Activated CD8-positive, alpha-beta memory T cell treated with anti-CD3 and anti-CD28 coated beads for 24 hours (primary cell): ENCODE results near the gene LIN9.
A peak's percentile ranks its signal among the peaks of the same experiment; 100 is the strongest.
"Not testable (repeated sequence)": the region's sequence is repeated elsewhere in the genome, so short reads cannot be mapped to it uniquely, and the experiment has no call there.

Experiments
- DNase-seq: peaks from one replicate; pipeline ENCODE4 v3.0.0-alpha.2; 2020

The LIN9 gene, protein sequence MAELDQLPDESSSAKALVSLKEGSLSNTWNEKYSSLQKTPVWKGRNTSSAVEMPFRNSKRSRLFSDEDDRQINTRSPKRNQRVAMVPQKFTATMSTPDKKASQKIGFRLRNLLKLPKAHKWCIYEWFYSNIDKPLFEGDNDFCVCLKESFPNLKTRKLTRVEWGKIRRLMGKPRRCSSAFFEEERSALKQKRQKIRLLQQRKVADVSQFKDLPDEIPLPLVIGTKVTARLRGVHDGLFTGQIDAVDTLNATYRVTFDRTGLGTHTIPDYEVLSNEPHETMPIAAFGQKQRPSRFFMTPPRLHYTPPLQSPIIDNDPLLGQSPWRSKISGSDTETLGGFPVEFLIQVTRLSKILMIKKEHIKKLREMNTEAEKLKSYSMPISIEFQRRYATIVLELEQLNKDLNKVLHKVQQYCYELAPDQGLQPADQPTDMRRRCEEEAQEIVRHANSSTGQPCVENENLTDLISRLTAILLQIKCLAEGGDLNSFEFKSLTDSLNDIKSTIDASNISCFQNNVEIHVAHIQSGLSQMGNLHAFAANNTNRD

DNA sequence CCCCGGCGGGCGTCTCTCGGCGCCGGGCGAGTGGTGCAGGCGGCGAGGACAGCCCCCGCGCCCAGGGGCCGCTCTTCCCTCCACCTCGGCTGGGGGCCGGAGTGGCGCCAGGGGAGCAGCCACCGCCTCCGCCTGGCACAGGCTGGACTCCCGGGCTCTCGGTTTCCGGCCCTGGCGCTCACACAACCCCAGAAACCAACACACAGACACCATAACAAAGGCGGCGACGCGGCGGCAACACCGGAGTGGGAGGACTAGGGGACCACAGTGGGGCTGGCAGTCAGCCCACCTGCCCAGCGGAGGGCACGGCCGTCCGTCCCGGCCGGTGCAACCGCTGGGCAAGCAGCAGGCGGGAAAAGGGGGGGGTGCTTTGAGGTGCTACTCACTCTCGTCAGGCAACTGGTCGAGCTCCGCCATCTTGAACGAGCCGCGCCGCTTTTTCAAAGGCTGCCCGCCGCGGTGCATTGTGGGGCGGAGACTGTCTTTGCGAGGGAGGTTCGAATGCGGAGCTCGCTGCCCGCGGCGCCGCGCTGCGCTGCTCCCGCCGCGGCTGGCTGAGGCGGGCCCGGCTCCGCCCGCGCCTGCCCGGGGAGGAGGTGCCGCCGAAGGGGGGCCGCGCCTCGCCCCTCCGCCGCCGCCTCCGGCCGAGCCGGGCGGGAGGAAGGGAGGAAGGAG is at the start of gene LIN9:
Gene LIN9 (minus strand): TSS at position 442 of the 675 bp plus-strand sequence. CDS start 25 bp downstream, at position 417.
- DNase-seq, result peak; percentile 98

DNA sequence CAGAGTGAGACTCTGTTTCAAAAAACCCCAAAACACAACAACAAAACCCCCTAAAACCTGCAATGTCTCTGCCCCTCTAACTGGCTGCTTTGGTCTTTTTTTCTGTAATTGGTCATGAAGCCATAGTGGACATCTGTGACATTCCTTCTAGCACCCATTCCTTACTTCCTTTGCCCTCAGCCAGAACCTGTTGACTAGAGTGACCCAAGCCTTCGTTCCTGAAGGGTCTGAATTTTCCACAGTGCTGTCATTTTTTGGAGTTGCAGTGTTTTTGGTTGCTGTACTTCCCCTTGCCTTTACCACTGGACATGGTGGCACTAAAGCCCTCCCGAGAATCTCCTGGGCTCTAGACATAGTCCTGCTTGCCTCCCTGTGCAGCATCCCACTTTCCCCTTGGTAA is 48.5 kb upstream of the LIN9 start:
- DNase-seq, result no peak

DNA sequence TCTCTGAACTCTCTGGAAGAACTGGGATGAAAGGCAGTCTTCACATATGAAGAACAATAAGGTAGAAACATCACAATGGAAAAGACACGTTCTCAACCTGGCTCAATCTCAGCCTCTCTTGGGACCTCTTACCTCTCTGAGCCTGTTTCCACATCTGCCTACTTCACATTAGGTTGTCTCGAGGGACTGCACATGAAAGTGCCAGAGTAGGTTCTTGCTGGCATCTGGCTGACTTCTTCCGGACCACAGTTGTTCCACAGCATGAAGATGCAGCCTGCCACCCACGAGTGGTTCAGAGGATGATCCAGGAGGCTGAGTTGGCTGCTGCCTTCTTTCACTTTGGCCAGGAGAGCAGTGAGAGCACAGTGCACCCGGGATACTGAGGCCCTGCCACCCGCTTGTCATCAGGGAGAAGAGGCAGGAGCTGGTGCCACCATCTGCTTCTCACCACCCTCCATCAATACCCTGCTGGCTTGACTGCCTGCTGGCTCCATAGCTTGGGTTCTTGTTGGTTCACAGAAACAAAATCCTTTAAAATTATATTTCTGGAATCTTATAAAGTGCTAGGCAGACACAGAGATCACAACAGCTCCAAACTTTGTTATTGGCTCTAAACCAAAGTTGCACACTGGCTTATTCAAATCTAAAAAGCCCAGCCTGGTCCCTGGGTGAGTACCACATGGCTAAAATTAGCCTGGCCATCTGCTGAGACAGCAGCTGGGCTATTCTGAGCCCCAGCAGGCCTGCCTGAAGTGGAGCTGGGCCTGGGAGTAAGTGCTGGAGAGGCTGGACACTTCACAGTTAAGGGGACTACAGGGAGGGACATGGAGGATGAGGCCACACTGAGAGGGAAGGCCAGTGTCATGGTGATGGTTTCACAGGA is 46.9 kb upstream of the LIN9 start:
- no peak for DNase-seq

DNA sequence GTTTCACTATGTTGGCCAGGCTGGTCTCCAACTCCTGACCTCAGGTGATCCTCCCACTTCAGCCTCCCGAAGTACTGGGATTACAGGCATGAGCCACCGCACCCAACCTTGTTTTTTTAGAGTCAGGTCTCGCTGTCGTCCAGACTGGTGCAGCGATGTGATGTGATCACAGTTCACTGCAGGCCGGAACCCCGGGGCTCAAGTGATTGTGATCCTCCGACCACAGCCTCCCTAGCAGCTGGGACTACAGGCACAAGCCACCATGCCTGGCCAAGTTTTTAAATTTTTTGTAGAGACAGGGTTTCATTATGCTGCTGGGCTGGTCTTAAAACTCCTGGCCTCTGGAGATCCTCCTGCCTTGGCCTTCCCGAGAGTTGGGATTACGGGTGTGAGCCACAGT is 46.1 kb upstream of the LIN9 start:
- DNase-seq, result no peak

DNA sequence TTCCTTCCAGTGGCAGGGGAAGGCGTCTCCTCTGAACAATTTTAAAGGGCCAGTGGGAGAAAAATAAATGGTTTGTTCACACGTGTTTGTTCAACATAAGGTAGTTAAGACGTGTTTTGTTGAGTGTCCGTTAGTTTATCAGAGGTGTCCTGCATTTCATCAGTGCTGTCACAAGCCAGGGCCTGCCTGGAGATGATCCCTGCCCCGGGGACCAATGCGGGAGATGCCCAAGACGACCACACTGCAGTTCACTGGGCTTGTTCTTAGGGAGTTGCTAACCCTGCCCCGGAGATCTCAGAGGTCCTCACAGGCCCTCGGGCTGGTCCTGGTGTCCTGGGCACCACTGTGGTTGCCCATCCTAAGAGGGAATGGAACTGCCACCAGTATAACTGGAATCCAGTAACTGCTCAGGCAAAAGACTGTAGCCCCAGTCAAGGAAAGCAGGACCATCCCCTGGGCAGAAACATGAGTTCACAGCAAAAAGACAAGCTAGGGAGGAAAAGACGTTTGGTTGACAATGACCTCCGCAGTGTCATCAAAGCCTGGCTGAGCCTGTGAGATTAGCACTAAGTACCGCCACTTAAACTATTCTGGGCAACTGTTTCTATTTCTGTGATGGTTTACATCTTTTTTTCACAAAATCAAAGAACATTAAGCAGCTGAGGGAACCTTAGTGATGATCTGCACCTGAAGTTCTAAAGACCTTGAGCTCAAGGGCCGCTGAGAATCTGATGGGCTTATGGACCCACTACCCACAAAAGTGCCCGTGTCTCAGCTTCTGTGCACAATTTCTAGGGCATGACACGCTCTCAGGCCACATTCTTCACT is 44.9 kb upstream of the LIN9 start:
- no peak for DNase-seq

DNA sequence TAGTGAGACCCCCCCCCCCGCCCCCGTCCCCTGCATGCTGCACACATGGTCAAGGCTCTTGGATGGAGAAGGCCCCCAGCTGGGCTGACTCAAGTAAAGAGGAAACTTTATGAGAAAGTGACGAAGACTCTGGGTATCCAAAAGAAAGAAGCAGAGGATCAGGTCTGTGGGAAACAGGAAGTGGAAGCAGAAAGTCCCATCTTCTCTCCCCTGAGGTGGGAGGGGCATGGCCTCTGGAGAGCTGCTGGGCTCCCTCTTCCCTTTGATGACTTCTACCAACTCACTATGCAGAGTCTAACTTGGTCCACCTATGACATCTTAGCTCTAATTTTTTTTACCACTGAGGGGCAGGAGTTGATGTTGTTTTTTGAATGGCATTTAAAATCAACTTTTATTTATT is 42.7 kb upstream of the LIN9 start:
- DNase-seq, result no peak

DNA sequence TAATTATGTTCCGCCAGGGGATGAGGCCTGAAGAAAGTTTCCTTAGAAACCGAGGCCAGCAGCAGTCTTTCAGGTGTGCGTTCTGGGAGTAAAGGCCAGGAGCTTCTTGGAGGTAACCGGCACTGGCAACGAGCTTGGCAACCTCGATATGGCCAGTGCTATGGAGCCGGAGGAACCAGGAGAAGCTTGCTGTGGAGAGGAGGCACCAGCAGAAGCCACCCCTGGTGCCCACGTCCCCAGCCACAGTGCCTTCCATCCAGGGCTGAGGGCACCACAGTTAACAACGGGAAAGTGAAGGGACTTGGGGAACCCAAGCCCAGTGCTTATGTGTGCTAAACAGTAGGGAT is 41.5 kb upstream of the LIN9 start:
- no peak for DNase-seq

DNA sequence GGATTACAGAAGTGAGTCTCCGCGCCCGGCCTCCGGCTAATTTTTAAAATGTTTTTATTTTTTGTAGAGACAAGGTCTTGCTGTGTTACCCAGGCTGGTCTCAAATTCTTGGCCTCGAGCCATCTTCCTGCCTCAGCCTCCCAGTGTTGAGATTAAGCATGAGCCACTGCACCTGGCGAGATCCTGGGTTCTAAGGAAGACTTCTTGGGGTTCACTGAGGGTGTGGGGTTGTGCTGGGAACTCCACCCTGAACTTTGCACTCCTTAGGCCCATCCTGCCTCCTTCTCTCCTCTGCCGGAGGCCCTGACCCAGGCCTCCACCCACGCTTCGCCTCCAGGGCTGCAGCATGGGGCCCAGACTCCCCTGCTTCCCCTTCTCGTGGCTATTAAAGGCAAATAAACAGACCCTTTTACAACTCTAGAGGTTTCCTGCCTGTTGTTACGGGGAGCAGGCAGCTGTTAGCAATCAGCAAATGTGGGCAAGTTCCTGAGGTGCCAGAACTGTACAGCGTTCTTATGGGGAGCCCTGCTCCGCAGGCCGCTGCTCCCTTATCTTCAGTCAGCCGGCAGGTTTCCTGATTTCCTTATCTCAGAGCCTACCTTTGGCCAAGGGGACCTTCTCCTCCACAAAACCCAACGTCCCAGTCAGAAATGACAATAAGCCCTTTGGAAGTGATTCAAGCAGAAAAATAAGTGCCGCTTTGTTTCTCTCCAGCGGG is 41.0 kb upstream of the LIN9 start:
- DNase-seq, result no peak

DNA sequence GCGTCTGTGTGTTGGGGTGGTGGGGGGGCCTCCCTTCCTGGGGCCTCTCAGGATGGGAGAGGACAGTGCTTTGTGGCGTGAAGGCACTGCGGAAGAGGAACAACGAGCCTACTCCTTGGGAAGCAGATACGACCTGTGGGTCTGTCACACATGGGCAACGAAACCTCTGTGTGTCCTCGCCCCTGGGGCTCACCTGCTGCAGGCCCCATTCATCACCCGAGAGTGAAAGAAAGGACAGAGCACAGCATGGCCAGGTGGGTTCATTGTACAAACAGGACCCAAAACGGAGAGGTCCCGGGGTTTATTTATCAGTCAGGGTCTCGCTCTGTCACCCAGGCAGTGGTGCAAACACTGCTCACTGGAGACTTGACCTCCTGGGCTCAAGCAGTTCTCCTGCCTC is 40.1 kb upstream of the LIN9 start:
- DNase-seq, result no peak

DNA sequence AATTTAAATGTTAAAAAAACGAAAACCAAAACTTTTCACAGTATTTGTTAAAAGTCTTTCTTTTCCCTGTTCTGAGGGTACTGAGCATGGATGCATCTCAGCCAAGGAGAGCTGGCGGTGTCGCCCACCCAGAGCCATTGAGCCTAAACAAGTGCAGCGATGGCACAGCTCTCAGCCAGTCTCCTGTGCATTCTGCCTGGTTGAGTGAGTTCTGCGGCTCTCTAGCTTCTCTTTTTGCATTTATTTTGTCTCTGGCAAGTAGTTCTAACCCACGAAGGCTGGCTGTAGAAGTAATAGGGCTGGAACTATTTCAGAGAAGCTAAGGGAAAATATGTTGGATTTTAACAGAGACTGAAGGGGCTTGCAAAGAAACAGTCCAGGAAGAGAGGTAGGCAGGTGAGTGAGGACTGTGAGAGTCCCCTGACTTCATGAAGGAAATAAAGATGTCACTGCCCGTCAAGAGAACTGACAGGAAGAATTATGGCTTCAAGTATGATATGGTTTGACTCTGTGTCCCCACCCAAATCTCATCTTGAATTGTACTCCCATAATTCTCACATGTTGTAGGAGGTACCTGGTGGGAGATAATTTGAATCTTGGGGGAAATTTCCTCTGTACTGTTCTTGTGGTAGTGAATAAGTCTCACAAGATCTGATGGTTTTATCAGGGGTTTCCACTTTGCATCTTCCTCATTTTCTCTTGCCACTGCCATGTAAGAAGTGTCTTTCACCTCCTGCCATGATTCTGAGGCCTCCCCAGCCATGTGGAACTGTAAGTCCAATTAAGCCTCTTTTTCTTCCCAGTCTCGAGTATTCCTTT is 35.7 kb upstream of the LIN9 start:
- no peak for DNase-seq

DNA sequence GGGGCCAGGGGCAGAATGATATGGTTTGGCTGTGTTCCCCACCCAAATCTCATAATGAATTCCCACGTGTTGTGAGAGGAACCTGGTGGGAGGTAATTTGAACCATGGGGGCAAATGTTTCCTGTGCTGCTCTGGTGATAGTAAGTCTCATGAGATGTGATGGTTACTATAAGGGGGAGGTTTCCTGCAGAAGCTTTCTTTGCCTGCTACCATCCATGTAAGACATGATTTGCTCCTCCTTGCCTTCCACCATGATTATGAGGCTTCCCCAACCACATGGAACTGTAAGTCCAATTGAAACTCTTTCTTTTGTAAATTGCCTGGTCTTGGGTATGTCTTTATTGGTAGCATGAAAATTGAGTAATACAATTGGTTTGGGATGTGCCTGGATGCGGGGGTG is 33.7 kb upstream of the LIN9 start:
- DNase-seq, result no peak

DNA sequence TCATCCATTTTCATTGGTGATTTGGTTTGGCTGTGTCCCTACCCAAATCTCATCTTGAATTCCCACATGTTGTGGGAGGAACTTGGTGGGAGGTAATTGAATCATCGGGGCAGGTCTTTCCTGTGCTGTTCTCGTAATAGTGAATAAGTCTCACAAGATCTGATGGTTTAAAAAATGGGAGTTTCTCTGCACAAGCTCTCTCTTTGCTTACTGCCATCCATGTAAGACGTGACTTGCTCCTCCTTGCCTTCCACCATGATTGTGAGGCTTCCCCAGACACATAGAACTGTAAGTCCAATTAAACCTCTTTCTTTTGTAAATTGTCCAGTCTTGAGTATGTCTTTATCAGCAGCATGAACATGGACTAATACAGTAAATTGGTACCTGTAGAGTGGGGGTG is 31.1 kb upstream of the LIN9 start:
- DNase-seq, result not testable (repeated sequence)

DNA sequence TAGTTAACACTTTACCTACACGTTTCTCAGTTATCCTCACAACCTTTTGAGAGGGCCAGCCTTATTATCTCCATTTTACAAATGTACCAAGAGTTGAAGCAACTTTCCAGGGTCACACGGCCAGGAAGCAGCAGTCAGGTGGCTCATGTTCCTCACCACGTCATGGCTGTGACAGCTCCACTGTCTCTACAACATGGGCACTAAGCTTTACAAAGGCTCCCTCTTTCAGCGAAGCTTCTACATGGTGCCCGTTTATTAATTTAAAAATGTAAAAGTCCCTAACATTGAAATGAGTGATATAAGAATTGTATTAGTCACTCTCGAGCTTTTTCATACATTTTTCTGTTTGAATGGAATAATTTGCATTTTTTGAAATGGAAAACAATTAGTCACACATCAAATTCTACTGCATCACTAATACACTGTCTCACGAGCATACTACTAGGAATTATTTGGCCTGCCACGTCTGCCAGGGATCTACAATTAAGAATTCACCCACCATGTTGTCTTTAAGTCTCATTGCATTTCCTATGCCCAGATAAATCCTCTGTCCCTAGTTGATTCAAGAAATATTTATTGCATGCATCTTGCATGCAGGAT is 28.4 kb upstream of the LIN9 start:
- no peak for DNase-seq

DNA sequence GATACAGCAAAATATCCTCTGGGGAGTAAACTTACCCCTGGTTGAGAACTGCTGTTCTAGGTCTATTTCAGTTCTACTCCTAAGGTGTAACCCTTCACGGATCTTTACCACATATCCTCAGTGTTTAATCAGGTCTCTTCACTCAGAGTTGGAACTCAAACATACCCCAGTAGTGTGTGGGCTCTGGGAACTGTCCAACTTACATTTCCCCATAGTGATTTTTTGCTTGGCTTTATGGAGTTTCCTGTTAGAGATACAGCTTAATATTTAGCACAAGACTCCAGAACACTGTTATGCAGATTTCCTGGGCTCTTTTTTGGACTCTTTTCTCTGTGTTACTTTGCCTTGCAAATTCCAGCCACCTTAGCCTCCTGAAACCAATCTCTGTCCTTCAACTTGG is 26.7 kb upstream of the LIN9 start:
- no peak for DNase-seq

DNA sequence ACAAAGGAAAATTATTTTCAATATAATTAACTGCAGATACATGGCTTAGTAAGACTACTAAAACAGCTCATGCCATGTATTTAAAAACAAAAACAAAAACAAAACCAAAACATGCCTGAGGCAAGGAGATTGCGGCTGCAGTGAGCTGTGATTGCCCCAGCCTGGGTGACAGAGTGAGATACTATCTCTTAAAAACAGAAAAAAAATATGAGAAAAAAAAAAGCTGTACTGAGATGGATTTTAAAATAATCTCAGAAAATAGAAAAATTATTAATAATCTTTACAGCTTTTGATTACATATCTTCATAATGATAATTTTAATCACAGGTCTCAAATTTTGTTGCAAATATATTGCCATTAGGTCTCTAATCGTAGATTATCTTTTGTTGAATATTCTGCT is 24.0 kb upstream of the LIN9 start:
- no peak for DNase-seq

DNA sequence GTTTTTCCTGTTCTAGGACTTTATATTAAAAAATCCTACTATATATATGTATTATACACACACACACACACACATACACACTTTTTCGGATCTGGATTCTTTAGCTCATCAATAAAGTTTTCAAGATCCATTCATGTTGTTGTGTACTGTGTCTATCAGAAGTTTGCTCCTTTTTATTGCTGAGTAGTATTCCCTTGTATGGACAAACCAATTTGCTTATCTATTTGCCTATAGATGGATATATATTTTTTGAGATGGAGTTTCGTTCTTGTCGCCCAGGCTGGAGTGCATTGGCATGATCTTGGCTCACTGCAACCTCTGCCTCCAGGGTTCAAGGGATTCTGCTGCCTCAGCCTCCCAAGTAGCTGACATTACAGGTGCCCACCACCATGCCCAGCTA is 20.3 kb upstream of the LIN9 start:
- DNase-seq, result no peak

DNA sequence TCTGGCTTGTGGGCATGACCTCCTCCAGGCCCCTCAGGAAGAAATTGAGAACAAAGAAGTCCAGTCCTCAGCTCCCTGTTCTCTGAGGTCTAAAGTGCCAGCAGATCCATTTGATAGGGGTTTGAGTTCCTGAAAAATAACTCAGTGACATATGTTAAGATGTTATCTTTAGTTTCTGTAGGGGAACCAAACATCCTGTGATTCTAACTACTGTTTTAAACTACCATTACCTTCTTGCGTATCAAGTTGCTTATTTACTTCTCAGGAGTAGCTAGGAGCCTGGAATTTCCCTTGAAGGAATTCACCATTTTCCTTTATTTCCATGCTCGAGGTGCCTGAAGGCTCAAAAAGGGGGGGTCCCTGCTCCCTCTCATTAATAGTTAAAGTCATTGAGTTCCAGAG is 18.8 kb upstream of the LIN9 start:
- DNase-seq, result no peak

DNA sequence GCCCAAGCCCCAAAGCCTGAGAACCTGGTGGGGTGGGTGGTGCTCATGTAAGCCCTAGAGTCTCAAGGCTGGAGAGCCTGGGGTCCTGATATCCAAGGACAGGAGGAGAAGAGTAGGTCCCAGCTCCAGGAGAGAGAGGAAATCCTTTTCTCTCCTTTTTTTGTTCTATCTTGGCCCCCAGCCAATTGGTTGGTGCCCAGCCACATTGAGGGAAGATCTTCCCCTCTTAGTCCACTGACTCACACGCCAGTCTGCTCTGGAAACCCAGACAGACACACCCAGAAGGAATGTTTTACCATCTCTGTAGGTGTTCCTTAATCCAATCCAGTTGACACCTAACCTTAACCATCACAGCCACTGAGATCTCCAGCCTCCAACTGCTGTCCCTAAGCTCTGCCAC is 16.2 kb upstream of the LIN9 start:
- DNase-seq, result no peak

DNA sequence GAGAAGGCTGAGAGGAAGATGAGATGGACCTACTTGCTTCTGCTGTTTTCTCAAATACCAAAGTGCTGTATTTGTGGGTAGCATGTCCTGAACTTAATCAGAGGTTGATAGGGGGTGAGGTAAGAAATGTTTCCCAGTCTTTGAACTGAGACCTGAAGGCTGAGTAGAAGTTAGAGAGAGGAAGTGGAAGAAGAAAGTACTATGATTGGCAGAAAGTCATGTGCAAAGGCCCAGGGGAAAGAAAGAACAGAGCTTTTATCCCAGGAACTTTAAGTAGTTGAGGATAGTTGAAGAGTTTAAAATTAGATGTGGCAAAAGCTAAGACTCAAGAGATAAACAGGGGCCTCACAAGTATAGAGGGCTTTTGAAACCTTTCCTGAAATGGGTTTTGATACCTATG is 15.5 kb upstream of the LIN9 start:
- DNase-seq, result no peak

DNA sequence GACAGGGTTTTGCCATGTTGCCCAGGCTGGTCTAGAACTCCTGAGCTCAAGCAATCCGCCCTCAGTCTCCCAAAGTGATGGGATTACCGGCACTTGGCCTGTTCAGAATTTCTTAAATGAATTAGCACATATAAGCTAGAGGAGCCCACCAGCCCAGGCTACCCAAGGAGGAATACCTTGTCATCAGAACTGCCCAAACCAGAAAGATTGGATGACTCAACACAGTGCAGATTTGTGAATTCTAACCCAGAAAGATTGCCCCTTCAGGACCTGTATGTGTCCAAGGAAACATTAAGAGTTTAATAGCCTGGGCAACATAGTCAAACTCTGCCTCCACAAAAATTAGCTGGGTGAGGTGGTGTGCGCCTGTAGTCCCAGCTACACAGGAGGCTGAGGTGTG is 14.0 kb upstream of the LIN9 start:
- no peak for DNase-seq

DNA sequence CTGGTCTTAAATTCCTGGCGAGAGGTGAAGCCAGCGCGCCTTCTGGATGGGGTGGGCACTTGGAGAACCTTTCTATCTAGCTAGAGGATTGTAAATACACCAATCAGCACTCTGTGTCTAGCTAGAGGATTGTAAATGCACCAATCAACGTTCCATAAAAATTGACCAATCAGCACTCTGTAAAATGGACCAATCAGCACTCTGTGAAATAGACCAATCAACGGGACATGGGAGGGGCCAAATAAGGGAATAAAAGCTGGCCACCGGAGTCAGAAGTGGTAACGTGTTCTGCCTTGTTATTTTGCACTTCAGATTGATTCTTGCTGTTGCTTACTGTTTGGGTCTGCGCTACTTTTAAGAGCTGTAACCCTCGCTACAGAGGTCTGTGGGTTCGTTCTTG is 12.0 kb upstream of the LIN9 start:
- DNase-seq, result no peak
